Ectodermal cell (in vitro differentiated cells): ENCODE measurements around the gene UBAC1.

Experiments
- H3K27ac ChIP-seq: 2 replicates; pipeline ENCODE4 v1.7.0; 2013; ENCODE audit warnings: mild to moderate bottlenecking, low read depth, low read length; ENCODE audit not compliant: insufficient read depth, poor library complexity, severe bottlenecking
- H3K27me3 ChIP-seq: 2 replicates; pipeline ENCODE4 v1.7.0; 2013; ENCODE audit warnings: mild to moderate bottlenecking, low read length; ENCODE audit not compliant: insufficient read depth, control insufficient read depth, poor library complexity, severe bottlenecking
- H3K36me3 ChIP-seq: one replicate; pipeline ENCODE4 v1.7.0; 2013; ENCODE audit warnings: low read length; ENCODE audit not compliant: control insufficient read depth, insufficient read depth
- H3K4me1 ChIP-seq: one replicate; pipeline ENCODE4 v1.7.0; 2013; ENCODE audit warnings: low read length; ENCODE audit not compliant: control insufficient read depth, insufficient read depth
- H3K4me3 ChIP-seq: 2 replicates; pipeline ENCODE4 v1.7.0; 2013; ENCODE audit warnings: low read depth, low read length, control low read depth; ENCODE audit not compliant: insufficient read depth
- H3K9me3 ChIP-seq: 2 replicates; pipeline ENCODE4 v1.7.0; 2013; ENCODE audit warnings: mild to moderate bottlenecking, low read length, moderate library complexity; ENCODE audit not compliant: control insufficient read depth
- WGBS, 2 experiments: methylation state at CpG; one replicate each; pipeline ENCODE4 v1.1.7; 2013; ENCODE audit warnings: missing lambda C conversion rate in 2 of 2; 5-methylcytosine and 5-hydroxymethylcytosine counted together

UBAC1 gene

GRCh38 chr9:135994501-135995192, 33.5 kb upstream of the UBAC1 start:
- no peaks in the 10 kb centered on the region for H3K9me3 ChIP-seq
- no peaks in the 10 kb centered on the region for H3K36me3 ChIP-seq
- no peak overlapping the region for H3K27ac ChIP-seq
- no peak overlapping the region for H3K4me3 ChIP-seq
- H3K4me1 ChIP-seq, result peaks cover 36% of the 10 kb centered on the region
- no peaks in the 10 kb centered on the region for H3K27me3 ChIP-seq
- 84 to 88% methylated on average over 19 to 20 of the region's 20 CpGs for WGBS, 2 experiments

GRCh38 chr9:135993765-135994500, 32.8 kb upstream of the UBAC1 start:
- H3K36me3 ChIP-seq, result no peaks in the 10 kb centered on the region
- no peaks in the 10 kb centered on the region for H3K27me3 ChIP-seq
- peaks cover 41% of the 10 kb centered on the region for H3K4me1 ChIP-seq
- no peak overlapping the region for H3K4me3 ChIP-seq
- WGBS, 2 experiments, result 64 to 69% methylated on average over 27 of the region's 27 CpGs
- H3K9me3 ChIP-seq, result no peaks in the 10 kb centered on the region
- H3K27ac ChIP-seq, result no peak overlapping the region

GRCh38 chr9:135993409-135993742, 32.2 kb upstream of the UBAC1 start:
- Histone ChIP-seq H3K27me3 (no peaks in the 10 kb centered on the region), H3K4me3 (no peak overlapping the region), H3K36me3 (no peaks in the 10 kb centered on the region), H3K27ac (no peak overlapping the region), H3K4me1 (peaks cover 41% of the 10 kb centered on the region), H3K9me3 (no peaks in the 10 kb centered on the region)
- WGBS, 2 experiments, result 61 to 69% methylated on average over 12 to 13 of the region's 13 CpGs

GRCh38 chr9:135992486-135993408, 31.6 kb upstream of the UBAC1 start:
- 11 to 12% methylated on average over 32 of the region's 32 CpGs for WGBS, 2 experiments
- Histone ChIP-seq H3K4me3 (peak overlapping the region; percentile 33), H3K27ac (peak overlapping the region; percentile 50), H3K9me3 (no peaks in the 10 kb centered on the region), H3K4me1 (peaks cover 41% of the 10 kb centered on the region), H3K27me3 (no peaks in the 10 kb centered on the region), H3K36me3 (no peaks in the 10 kb centered on the region)

- H3K27ac ChIP-seq, result no peak overlapping the region
- peaks cover 41% of the 10 kb centered on the region for H3K4me1 ChIP-seq
Observed at GRCh38 chr9:135991771-135992170, 30.6 kb upstream of the UBAC1 start.

GRCh38 chr9:135990468-135991429, 29.6 kb upstream of the UBAC1 start:
- no peaks in the 10 kb centered on the region for H3K9me3 ChIP-seq
- H3K4me1 ChIP-seq, result peaks cover 41% of the 10 kb centered on the region
- no peak overlapping the region for H3K4me3 ChIP-seq
- H3K27ac ChIP-seq, result no peak overlapping the region
- no peaks in the 10 kb centered on the region for H3K36me3 ChIP-seq
- no peaks in the 10 kb centered on the region for H3K27me3 ChIP-seq
- WGBS, 2 experiments, result 59 to 66% methylated on average over 17 to 20 of the region's 21 CpGs

More at GRCh38 chr9:135991771-135992170, 30.6 kb upstream of the UBAC1 start:
- no peaks in the 10 kb centered on the region for H3K27me3 ChIP-seq
- 82 to 87% methylated on average over 17 to 18 of the region's 18 CpGs for WGBS, 2 experiments
- no peaks in the 10 kb centered on the region for H3K9me3 ChIP-seq
- H3K36me3 ChIP-seq, result no peaks in the 10 kb centered on the region
- no peak overlapping the region for H3K4me3 ChIP-seq

- H3K36me3 ChIP-seq, result no peaks in the 10 kb centered on the region
- H3K4me3 ChIP-seq, result no peak overlapping the region
- no peaks in the 10 kb centered on the region for H3K9me3 ChIP-seq
- no peak overlapping the region for H3K27ac ChIP-seq
- no peaks in the 10 kb centered on the region for H3K27me3 ChIP-seq
- peaks cover 41% of the 10 kb centered on the region for H3K4me1 ChIP-seq
- 83 to 84% methylated on average over 36 of the region's 36 CpGs for WGBS, 2 experiments
Observed at GRCh38 chr9:135989722-135990467, 28.7 kb upstream of the UBAC1 start.

GRCh38 chr9:135989157-135989556, 28.0 kb upstream of the UBAC1 start:
- Histone ChIP-seq H3K9me3 (no peaks in the 10 kb centered on the region), H3K27me3 (no peaks in the 10 kb centered on the region), H3K27ac (no peak overlapping the region), H3K4me3 (no peak overlapping the region), H3K36me3 (no peaks in the 10 kb centered on the region), H3K4me1 (peaks cover 34% of the 10 kb centered on the region)
- 90 to 91% methylated on average over 8 of the region's 8 CpGs for WGBS, 2 experiments

GRCh38 chr9:135988493-135988892, 27.3 kb upstream of the UBAC1 start:
- Histone ChIP-seq H3K27me3 (no peaks in the 10 kb centered on the region), H3K4me1 (peaks cover 28% of the 10 kb centered on the region), H3K36me3 (no peaks in the 10 kb centered on the region), H3K4me3 (no peak overlapping the region), H3K27ac (no peak overlapping the region), H3K9me3 (no peaks in the 10 kb centered on the region)
- WGBS, 2 experiments, result 93 to 94% methylated on average over 17 of the region's 17 CpGs
